DMS153 treated with DMSO at 0.1 percent for 48 hours (cell line): ENCODE data around the gene GPR50.

Experiments
- DNase-seq: peaks from one replicate; lab custom pipeline; 2025; ENCODE audit not compliant: unreplicated experiment; lab: John Stamatoyannopoulos, UW

GPR50 gene

GRCh38 chrX:151226941-151227340 lies 50.6 kb downstream of the GPR50 start:
- DNase-seq: no peak

GRCh38 chrX:151227627-151228026 lies 51.2 kb downstream of the GPR50 start:
- no peak for DNase-seq

- DNase-seq: no peak
Observed at GRCh38 chrX:151228935-151229334, 52.6 kb downstream of the GPR50 start.
